ENCODE data around the gene ATP6V1F. TPM values are rescaled to one million over a fixed set of nuclear protein-coding genes. Genes with fewer than 3 reads are reported as not detected.
A peak's percentile ranks its signal among the peaks of the same experiment; 100 is the strongest.

The ATP6V1F gene
- total RNA-seq, 4 donors from 2014 or later = 67.7 to 101 (median 84.5) TPM

GRCh38 chr7:128839751-128840177 lies 22.9 kb upstream of the ATP6V1F start:
- H3K27me3 ChIP-seq = no peaks in the 10 kb centered on the region
- H3K4me1 ChIP-seq = peaks cover 0 to 44% (median 18%) of the 10 kb centered on the region in 3 donors
- no peaks in the 10 kb centered on the region for H3K9me3 ChIP-seq
- WGBS, 2 donors (ENCODE audit: low coverage in 1 of 2) = no CpG with 5 or more reads among the region's 13 CpGs
- ATAC-seq = no peak
- TF ChIP-seq POLR2AphosphoS5 (IDR thresholded peaks at IDR 0.05) (no peak), EP300 (IDR thresholded peaks at IDR 0.05) (no peak)
- peaks cover 0 to 100% of the 10 kb centered on the region in 2 donors for H3K36me3 ChIP-seq
- no peak overlapping the region for H3K4me3 ChIP-seq
- peak overlapping the region in 3 of 4 donors; percentile 59 to 96 (median 94) for H3K27ac ChIP-seq

- Histone ChIP-seq H3K27ac (peak overlapping the region in 3 of 4 donors; percentile 59 to 96 (median 94)), H3K4me1 (peaks cover 0 to 37% (median 13%) of the 10 kb centered on the region in 3 donors), H3K27me3 (no peaks in the 10 kb centered on the region), H3K36me3 (peaks cover 0 to 100% of the 10 kb centered on the region in 2 donors), H3K4me3 (no peak overlapping the region), H3K9me3 (no peaks in the 10 kb centered on the region)
- TF ChIP-seq POLR2A (IDR thresholded peaks at IDR 0.05) (no peak), CTCF (IDR thresholded peaks at IDR 0.05) (no peak), EP300 (IDR thresholded peaks at IDR 0.05) (no peak), POLR2AphosphoS5 (IDR thresholded peaks at IDR 0.05) (no peak)
- no peak for ATAC-seq
- WGBS, 2 donors (ENCODE audit: low coverage in 1 of 2) = 59 to 81% methylated on average over 8 to 9 of the region's 23 CpGs
Observed at GRCh38 chr7:128840326-128841170, 22.1 kb upstream of the ATP6V1F start.

DNA sequence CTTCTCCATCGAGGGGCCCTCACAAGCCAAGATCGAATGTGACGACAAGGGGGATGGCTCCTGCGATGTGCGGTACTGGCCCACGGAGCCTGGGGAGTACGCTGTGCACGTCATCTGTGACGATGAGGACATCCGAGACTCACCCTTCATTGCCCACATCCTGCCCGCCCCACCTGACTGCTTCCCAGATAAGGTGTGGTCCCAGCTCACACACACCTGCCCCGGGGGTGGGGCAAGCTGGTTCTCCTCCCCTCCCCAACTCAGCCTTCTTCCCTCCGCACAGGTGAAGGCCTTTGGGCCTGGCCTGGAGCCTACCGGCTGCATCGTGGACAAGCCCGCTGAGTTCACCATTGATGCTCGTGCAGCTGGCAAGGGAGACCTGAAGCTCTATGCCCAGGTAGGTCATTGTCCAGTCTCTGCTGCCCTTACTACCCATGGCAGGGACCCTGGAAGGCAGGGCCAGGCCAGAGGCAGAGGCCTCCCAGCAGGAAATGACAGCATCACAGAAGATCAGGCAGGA lies 21.4 kb upstream of the ATP6V1F start:
- no peaks in the 10 kb centered on the region for H3K27me3 ChIP-seq
- ATAC-seq = no peak
- H3K9me3 ChIP-seq = no peaks in the 10 kb centered on the region
- no peak overlapping the region for H3K4me3 ChIP-seq
- peaks cover 0 to 100% of the 10 kb centered on the region in 2 donors for H3K36me3 ChIP-seq
- 60% methylated on average over 1 of the region's 17 CpGs; no CpG with 5 or more reads in 1 of the 2 donors for WGBS, 2 donors (ENCODE audit: low coverage in 1 of 2)
- H3K4me1 ChIP-seq = peaks cover 0 to 30% (median 6%) of the 10 kb centered on the region in 3 donors
- no peak for TF ChIP-seq EP300 (IDR thresholded peaks at IDR 0.05)
- no peak for TF ChIP-seq POLR2AphosphoS5 (IDR thresholded peaks at IDR 0.05)
- TF ChIP-seq CTCF (IDR thresholded peaks at IDR 0.05) = no peak
- TF ChIP-seq POLR2A (IDR thresholded peaks at IDR 0.05) = no peak
- peak overlapping the region in 3 of 4 donors; percentile 59 to 96 (median 94) for H3K27ac ChIP-seq

DNA sequence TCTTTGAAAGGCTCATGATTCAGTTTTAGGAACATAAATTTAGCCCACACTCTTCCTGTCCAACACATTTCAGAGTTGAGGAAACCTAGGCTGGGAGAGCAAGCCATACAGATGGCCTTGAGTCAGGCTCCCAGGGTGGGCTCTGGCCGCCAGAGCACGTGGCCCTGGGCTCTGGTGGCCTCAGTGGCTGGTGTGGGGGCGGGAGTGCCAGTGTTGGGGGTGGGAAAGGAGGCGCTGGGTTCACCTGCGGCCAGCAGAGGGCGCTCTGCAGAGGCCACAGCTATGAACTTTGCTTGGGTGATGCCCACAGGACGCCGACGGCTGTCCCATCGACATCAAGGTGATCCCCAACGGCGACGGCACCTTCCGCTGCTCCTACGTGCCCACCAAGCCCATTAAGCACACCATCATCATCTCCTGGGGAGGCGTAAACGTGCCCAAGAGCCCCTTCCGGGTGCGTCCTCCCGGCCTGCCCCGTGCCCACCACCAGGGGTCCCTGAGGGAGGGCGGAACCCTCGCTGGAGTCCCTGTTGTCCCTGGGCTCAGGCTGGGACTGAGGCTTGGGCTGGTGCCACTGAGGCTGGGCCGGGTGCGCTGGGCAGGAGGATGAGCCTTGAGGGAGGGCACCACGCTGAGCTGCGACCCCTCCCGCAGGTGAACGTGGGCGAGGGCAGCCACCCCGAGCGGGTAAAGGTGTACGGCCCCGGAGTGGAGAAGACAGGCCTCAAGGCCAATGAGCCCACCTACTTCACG lies 20.6 kb upstream of the ATP6V1F start:
- Histone ChIP-seq H3K4me1 (peaks cover 0 to 21% (median 0%) of the 10 kb centered on the region in 3 donors), H3K27ac (peak overlapping the region in 3 of 4 donors; percentile 59 to 96 (median 94)), H3K27me3 (no peaks in the 10 kb centered on the region), H3K4me3 (no peak overlapping the region), H3K9me3 (no peaks in the 10 kb centered on the region), H3K36me3 (peaks cover 0 to 100% of the 10 kb centered on the region in 2 donors)
- no CpG with 5 or more reads among the region's 35 CpGs for WGBS, 2 donors (ENCODE audit: low coverage in 1 of 2)
- ATAC-seq = no peak
- TF ChIP-seq CTCF (IDR thresholded peaks at IDR 0.05) = peak in 3 of 4 experiments; percentile 49 to 87 (median 51)
- TF ChIP-seq POLR2A (IDR thresholded peaks at IDR 0.05) = no peak

Data from gastroesophageal sphincter (tissue), 4 donors.